Nephron (organoid): ENCODE data around the gene VEGFC.

Experiments
- H3K27ac Mint-ChIP-seq, 3 experiments: 2 replicates each; pipeline ENCODE4 v1.8.0; 2020; ENCODE audit warnings: mixed read lengths in 3 of 3, mild to moderate bottlenecking in 2 of 3, moderate library complexity in 1 of 3
- H3K27me3 Mint-ChIP-seq: 2 replicates; pipeline ENCODE4 v1.8.0; 2021; ENCODE audit warnings: low read depth, mild to moderate bottlenecking, moderate library complexity, mixed read lengths
- H3K36me3 Mint-ChIP-seq: 2 replicates; pipeline ENCODE4 v1.8.0; 2020; ENCODE audit warnings: low read depth, mixed read lengths
- H3K4me1 Mint-ChIP-seq: 2 replicates; pipeline ENCODE4 v1.8.0; 2020; ENCODE audit warnings: mixed read lengths
- H3K4me3 Mint-ChIP-seq, 3 experiments: 2 replicates each; pipeline ENCODE4 v1.8.0; 2020; ENCODE audit warnings: mild to moderate bottlenecking in 3 of 3, mixed read lengths in 3 of 3, moderate library complexity in 2 of 3
- H3K9me3 Mint-ChIP-seq: 2 replicates; pipeline ENCODE4 v1.8.0; 2020; ENCODE audit warnings: mixed read lengths
- CTCF ChIP-seq, 3 experiments: fragments of 200-600 bp; sonication (generic); IDR thresholded peaks; one replicate each; pipeline ENCODE4 v1.5.0; 2021; ENCODE audit warnings: antibody characterized with exemption in 3 of 3; ENCODE audit not compliant: unreplicated experiment in 3 of 3

VEGFC gene

GRCh38 chr4:176638992-176639391 is 153.7 kb downstream of the VEGFC start:
- no peak overlapping the region for H3K4me3 Mint-ChIP-seq
- H3K9me3 Mint-ChIP-seq: no peaks in the 10 kb centered on the region
- no peaks in the 10 kb centered on the region for H3K36me3 Mint-ChIP-seq
- no peaks in the 10 kb centered on the region for H3K27me3 Mint-ChIP-seq
- no peak overlapping the region for H3K27ac Mint-ChIP-seq
- TF ChIP-seq CTCF (IDR thresholded peaks at IDR 0.05; ENCODE audit: unreplicated experiment in 3 of 3): no peak
- H3K4me1 Mint-ChIP-seq: no peaks in the 10 kb centered on the region

DNA sequence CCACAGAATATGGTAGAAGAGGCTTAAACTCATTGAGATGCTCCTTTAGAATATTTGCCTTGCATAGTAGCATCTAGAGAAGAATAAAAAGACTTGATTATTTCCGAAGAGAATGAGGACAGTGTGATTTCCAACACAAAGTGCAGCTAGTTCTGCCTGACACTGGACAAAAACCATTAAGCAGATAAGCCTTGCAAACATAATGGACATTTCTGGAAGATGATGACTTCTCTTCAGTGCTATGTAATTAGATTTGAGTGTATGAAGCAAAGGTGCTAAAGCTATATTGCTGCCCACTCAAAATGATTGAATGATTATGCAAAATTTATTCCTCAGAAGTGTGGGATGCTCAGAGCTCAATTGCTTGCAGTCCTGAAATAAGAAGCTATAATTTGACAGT is 156.4 kb downstream of the VEGFC start:
- Mint-ChIP-seq H3K36me3 (no peaks in the 10 kb centered on the region), H3K27ac (no peak overlapping the region), H3K9me3 (no peaks in the 10 kb centered on the region), H3K4me3 (no peak overlapping the region), H3K4me1 (no peaks in the 10 kb centered on the region), H3K27me3 (no peaks in the 10 kb centered on the region)
- TF ChIP-seq CTCF (IDR thresholded peaks at IDR 0.05; ENCODE audit: unreplicated experiment in 3 of 3): no peak

DNA sequence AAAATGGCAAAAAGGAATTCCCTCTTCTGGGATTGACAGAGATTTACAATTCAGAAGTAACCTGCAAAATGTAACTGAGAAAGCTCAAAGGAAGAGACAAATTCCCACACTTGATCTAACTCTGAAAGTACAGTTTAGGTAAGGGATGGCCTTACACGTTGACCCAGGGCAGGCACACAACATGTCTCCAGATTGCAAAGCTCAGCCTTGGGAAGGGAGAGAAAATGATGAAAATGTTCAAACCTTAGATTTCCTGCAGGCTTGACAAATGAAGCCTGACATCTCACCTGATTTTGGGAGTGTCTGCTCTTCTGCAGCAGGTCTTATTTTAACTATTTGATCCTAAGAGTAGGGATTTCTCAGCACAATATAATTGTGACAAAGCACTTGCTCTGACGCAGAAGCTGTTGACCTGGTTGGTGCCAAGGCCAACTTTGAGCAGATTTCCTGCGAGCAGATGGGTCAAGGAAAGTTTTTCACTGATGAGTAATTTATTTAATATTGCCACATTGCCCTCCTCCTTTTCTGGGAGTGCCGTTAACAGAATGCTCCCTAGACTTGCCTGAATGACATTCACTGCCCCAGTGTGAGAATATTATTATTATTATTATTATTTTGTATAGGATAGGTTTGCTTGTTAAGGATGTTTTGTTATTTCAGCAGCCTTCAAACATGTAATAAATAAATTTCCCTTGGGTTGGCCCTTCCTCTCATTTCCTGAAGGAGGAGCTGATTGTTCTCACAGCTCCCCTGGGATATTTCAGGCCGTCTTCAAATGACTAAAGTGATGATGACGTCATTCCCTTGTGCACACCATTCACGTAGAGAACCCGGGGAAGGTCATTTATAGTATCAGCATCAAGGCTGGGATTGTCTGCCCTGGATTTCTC is 157.1 kb downstream of the VEGFC start:
- H3K27me3 Mint-ChIP-seq: no peaks in the 10 kb centered on the region
- no peaks in the 10 kb centered on the region for H3K36me3 Mint-ChIP-seq
- no peak overlapping the region for H3K27ac Mint-ChIP-seq
- no peaks in the 10 kb centered on the region for H3K9me3 Mint-ChIP-seq
- TF ChIP-seq CTCF (IDR thresholded peaks at IDR 0.05; ENCODE audit: unreplicated experiment in 3 of 3): no peak
- no peak overlapping the region for H3K4me3 Mint-ChIP-seq
- H3K4me1 Mint-ChIP-seq: no peaks in the 10 kb centered on the region
